ENCODE measurements around the gene RPL13A.
"Not testable (repeated sequence)": the region's sequence is repeated elsewhere in the genome, so short reads cannot be mapped to it uniquely, and the experiment has no call there.

RPL13A gene

GRCh38 chr19:49458567-49458903 is 28.9 kb upstream of the RPL13A start:
- DNase-seq: no peak

- DNase-seq: no peak
Measured at GRCh38 chr19:49459388-49459787, 28.0 kb upstream of the RPL13A start.

- DNase-seq: not testable (repeated sequence)
Measured at GRCh38 chr19:49461130-49461529, 26.3 kb upstream of the RPL13A start.

GRCh38 chr19:49461656-49462055 is 25.8 kb upstream of the RPL13A start:
- DNase-seq: no peak

GRCh38 chr19:49462492-49462891 is 24.9 kb upstream of the RPL13A start:
- no peak for DNase-seq

GRCh38 chr19:49463960-49464740 is 23.3 kb upstream of the RPL13A start:
- DNase-seq: no peak

GRCh38 chr19:49465371-49465770 is 22.0 kb upstream of the RPL13A start:
- DNase-seq: no peak

GRCh38 chr19:49468199-49468598 is 19.2 kb upstream of the RPL13A start:
- no peak for DNase-seq

- peak; percentile 99 for DNase-seq
Measured at GRCh38 chr19:49468746-49469447, 18.5 kb upstream of the RPL13A start.

- DNase-seq: no peak
Measured at GRCh38 chr19:49469828-49470614, 17.4 kb upstream of the RPL13A start.

GRCh38 chr19:49470615-49470978 is 16.8 kb upstream of the RPL13A start:
- no peak for DNase-seq

- DNase-seq: no peak
Measured at GRCh38 chr19:49472936-49473335, 14.5 kb upstream of the RPL13A start.

- not testable (repeated sequence) for DNase-seq
Measured at GRCh38 chr19:49473501-49473867, 13.9 kb upstream of the RPL13A start.

- peak; percentile 76 for DNase-seq
Measured at GRCh38 chr19:49473868-49474541, 13.4 kb upstream of the RPL13A start, which contains the start of gene FLT3LG. Gene FLT3LG, plus strand, starts transcription at chr19:49474215. Its CDS starts 425 bp downstream, at chr19:49474640.

GRCh38 chr19:49474542-49474924 is 12.9 kb upstream of the RPL13A start:
- no peak for DNase-seq

- no peak for DNase-seq
Measured at GRCh38 chr19:49475191-49475917, 12.1 kb upstream of the RPL13A start.

GRCh38 chr19:49475995-49476880 is 11.2 kb upstream of the RPL13A start:
- DNase-seq: peak; percentile 78

GRCh38 chr19:49479975-49480628 is 7.3 kb upstream of the RPL13A start:
- DNase-seq: no peak

- DNase-seq: no peak
Measured at GRCh38 chr19:49481020-49481683, 6.3 kb upstream of the RPL13A start.

- no peak for DNase-seq
Measured at GRCh38 chr19:49486232-49486631, 1.2 kb upstream of the RPL13A start.
